Activated CD8-positive, alpha-beta memory T cell treated with anti-CD3 and anti-CD28 coated beads, Interleukin-2, amount 50 U/mL, for 4 hours (primary cell): Measurements from ENCODE around the gene GRWD1.
A peak's percentile ranks its signal among the peaks of the same experiment; 100 is the strongest.

Experiments
- DNase-seq: peaks from one replicate; pipeline ENCODE4 v3.0.0-alpha.2; 2020

GRWD1 gene

DNA sequence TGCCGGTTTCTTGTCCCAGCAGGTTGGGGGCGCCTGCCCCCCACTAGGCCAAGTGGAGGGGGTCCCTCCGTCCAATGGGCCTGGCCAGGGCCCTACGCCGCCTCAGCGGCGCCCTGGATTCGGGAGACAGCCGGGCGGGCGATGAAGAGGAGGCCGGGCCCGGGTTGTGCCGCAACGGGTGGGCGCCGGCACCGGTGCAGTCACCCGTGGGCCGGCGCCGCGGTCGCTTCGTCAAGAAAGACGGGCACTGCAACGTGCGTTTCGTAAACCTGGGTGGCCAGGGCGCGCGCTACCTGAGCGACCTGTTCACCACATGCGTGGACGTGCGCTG, 15.8 kb downstream of the GRWD1 start:
- no peak for DNase-seq

DNA sequence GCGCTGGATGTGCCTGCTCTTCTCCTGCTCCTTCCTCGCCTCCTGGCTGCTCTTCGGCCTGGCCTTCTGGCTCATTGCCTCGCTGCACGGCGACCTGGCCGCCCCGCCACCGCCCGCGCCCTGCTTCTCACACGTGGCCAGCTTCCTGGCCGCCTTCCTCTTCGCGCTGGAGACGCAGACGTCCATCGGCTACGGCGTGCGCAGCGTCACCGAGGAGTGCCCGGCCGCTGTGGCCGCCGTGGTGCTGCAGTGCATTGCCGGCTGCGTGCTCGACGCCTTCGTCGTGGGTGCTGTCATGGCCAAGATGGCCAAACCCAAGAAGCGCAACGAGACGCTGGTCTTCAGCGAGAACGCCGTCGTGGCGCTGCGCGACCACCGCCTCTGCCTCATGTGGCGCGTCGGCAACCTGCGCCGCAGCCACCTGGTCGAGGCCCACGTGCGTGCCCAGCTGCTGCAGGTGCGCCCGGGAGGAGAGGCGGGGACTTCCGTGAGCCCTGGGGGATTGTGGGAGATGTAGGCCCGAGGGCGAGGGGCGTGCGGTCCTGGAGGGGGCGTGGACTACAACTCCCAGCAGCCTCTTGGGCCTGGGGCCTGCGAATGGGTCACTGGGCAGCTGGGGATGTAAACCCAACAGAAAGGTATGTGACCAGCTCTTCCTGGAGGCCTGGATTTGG, 16.3 kb downstream of the GRWD1 start:
- no peak for DNase-seq

DNA sequence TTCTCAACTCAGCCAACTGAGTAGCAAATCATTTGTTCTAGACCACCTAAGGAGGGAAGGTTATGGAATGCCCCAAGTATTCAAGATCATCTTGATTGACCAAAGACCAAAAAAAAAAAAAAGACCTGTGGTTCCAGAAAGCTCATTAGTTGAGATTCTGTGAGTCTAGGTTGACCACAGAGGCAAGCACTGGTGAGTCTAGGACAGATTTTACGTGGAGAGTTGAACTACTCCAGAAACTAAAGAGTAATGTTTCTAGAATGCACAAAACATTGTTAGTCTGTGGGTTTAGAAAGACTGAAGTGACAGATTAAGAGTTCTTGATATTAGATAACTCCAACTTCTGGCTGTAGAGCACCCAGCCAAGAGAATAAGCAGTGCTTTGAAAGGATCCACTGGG, 19.4 kb downstream of the GRWD1 start:
- no peak for DNase-seq

DNA sequence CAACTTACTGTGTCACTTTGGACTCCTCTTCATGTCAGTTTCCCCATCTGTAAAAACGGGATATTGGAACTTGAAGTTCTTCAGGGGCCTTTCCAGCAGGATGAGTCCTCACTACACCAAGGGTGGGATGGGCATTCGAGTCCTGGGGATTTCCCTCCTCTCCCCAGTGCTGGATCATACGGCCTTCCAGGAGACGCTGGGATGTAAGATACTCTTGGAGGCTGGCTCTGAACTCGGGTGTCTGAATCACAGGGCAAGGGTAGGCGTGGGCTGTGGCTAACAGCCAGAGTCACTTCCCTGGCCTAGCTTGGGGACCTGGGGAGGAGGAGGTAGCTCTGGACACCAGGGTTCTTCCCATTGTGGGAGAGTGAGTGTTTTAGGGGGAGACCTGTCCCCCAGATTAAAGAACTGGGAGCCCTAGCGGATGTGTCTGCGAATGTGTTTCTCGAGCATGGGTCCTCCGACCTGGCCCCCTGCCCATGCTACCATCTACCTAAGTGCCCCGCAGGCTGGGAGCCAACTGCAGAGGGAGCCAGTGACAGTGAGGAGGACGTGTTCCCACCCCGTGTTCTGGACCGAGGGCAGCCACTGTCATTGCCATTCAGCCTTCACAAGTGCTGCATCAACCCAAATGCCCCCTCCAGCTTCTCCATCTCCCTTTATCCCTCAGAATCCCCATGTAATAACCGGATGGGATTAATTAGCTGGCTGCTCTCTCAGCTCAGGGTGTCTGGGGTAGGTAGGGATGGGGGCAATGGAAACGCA, 21.0 kb downstream of the GRWD1 start:
- DNase-seq = no peak

- peak; percentile 98 for DNase-seq
Measured at GRCh38 chr19:48468772-48469288, 23.0 kb downstream of the GRWD1 start.

DNA sequence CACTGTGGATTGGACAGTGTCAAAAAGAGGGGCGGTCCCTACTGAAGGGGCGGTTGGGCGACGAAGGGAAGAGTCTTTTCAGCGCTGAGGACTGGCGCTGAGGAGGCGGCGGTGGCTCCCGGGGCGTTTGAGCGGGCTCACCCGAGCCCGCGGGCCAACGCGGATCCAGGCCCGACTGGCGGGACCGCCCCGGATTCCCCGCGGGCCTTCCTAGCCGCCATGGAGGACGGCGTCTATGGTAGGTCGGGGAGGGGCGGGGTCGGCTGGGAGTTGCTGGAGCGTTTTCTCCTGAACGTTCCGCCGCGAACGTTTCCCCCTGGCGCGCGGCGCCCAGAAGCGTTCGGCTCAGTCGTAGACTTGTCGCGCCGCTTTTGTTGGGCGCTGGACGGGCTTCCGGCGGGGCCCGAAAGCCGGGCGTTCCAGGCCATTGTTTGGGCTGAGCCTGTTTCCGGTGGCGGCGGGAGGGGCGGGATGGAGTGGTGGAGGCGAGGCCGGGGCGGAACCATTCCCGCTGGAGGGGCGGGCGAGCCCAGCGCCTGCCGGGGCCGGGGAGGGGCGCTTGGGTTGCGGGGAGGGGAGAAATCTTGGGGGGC, 23.6 kb downstream of the GRWD1 start, which contains the start of gene CYTH2:
Gene CYTH2, plus strand, starts transcription at position 81 of the 593 bp plus-strand sequence. Its CDS starts 139 bp downstream, at position 220.
- peak; percentile 60 for DNase-seq

- no peak for DNase-seq
Measured at GRCh38 chr19:48469934-48470680, 24.3 kb downstream of the GRWD1 start.

GRCh38 chr19:48470856-48471255, 25.1 kb downstream of the GRWD1 start:
- DNase-seq = no peak

GRCh38 chr19:48471836-48472235, 26.1 kb downstream of the GRWD1 start:
- no peak for DNase-seq

GRCh38 chr19:48473161-48473966, 27.6 kb downstream of the GRWD1 start:
- no peak for DNase-seq

- DNase-seq = no peak
Measured at GRCh38 chr19:48474084-48474592, 28.4 kb downstream of the GRWD1 start.

DNA sequence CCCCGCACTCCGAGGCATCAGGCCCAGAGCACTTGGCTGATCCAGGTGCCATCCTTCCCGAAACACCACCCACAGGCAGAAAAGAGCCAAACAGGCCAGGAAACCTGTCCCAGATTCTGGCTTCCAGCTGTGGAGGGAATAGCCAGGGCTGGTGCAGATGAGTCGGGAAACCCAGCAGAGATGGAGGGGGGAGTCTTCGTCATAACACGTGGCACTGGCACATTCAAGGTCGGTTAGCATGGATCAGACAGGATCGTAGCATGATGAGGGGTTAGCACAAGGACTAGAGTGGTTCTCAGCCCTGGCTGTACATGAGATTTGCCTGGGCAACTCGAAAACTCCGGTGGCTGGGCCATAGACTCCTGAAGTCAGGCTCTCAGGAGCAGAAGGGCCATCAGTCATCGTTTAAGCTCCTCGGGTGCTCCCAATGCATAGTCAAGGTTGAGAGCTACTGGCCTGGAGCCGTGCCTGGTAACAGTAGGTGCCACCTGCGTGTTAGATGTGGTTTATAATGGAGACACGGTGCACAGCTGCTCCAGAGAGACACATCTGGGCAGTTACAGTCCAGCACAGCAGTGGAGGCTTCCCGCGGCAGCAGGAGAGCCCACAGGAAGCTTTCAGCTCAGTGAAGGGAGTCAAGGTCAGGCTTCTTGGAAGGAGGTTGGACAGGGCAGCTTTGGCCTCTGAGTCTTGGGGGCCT, 29.7 kb downstream of the GRWD1 start:
- no peak for DNase-seq

- no peak for DNase-seq
Measured at GRCh38 chr19:48476176-48476575, 30.4 kb downstream of the GRWD1 start.

DNA sequence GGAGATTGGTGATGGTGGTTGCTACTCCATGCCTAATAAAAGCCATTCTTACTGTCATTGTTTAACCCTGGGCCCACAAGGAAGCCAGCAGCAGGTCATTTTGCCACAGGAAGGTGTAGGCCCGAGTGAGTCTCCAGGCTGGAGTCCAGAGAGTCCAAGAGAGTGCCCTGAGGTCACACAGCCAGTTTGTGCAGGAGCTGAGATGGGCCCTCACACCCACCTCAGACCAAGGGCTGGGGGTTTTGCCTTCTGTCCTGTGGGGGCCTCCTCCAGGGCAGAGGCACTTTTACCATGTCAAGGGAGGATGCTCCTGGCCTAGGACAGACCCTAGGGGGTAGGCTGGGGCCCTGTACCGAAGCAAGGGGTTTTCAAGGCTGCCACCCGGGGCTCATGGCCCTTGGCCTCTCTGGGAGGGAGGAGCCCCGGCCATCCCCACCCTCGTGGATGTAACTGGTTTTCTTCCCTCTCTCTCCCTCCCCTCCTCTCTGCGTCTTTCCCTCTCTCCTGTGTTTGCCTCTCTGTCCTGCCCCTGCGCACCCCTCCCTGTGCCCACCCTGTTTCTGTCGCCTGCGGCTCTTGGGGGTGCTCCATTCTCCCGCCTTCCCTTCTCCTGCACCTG, 31.4 kb downstream of the GRWD1 start:
- DNase-seq = no peak

GRCh38 chr19:48477698-48478338, 32.0 kb downstream of the GRWD1 start:
- DNase-seq = no peak

GRCh38 chr19:48478339-48479256, 32.8 kb downstream of the GRWD1 start:
- no peak for DNase-seq

- no peak for DNase-seq
Measured at GRCh38 chr19:48479686-48480085, 33.9 kb downstream of the GRWD1 start.

DNA sequence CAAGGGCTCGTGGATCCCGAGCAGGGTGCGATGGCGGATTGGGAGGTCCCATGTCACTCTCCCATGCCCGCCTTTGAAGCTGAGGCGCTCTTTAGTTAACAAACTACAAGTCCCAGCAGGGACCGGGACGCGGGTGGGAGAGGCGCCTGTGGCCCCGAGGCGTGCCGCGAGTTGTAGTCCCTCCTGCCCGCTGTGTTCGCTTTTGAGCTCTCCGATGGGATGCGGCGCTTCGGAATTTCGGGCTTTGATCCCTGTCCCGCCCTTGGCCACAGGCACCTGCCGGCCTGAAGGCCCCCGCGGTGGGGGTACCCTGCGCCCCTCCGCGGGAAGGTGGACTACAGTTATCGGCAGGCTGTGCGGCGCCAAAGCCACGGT, 34.4 kb downstream of the GRWD1 start:
- peak; percentile 47 for DNase-seq
